Measurements from ENCODE around the gene KCNQ1.

The KCNQ1 gene

GRCh38 chr11:2759228-2760195, 314.7 kb downstream of the KCNQ1 start:
- Histone ChIP-seq H3K27ac (ENCODE audit: low read length) (no peak overlapping the region), H3K4me3 (ENCODE audit: low read depth in 1 of 2, low read length in 2 of 2) (no peak overlapping the region), H3K27me3 (ENCODE audit: low read depth, low read length) (no peaks in the 10 kb centered on the region), H3K9me3 (ENCODE audit: control insufficient read depth in 1 of 2, low read length in 2 of 2) (peaks cover 0 to 4% of the 10 kb centered on the region in 2 donors), H3K36me3 (ENCODE audit: control insufficient read depth in 1 of 2, insufficient read depth in 2 of 2, low read length in 2 of 2) (no peaks in the 10 kb centered on the region), H3K4me1 (ENCODE audit: control insufficient read depth in 1 of 2, insufficient read depth in 2 of 2, low read length in 2 of 2) (no peaks in the 10 kb centered on the region)

GRCh38 chr11:2760196-2760871, 315.5 kb downstream of the KCNQ1 start:
- no peak overlapping the region for H3K27ac ChIP-seq (ENCODE audit: low read length)
- no peaks in the 10 kb centered on the region for H3K36me3 ChIP-seq (ENCODE audit: control insufficient read depth in 1 of 2, insufficient read depth in 2 of 2, low read length in 2 of 2)
- no peak overlapping the region for H3K4me3 ChIP-seq (ENCODE audit: low read depth in 1 of 2, low read length in 2 of 2)
- H3K4me1 ChIP-seq (ENCODE audit: control insufficient read depth in 1 of 2, insufficient read depth in 2 of 2, low read length in 2 of 2): no peaks in the 10 kb centered on the region
- peaks cover 0 to 4% of the 10 kb centered on the region in 2 donors for H3K9me3 ChIP-seq (ENCODE audit: control insufficient read depth in 1 of 2, low read length in 2 of 2)
- H3K27me3 ChIP-seq (ENCODE audit: low read depth, low read length): no peaks in the 10 kb centered on the region

- H3K4me3 ChIP-seq (ENCODE audit: low read depth in 1 of 2, low read length in 2 of 2): no peak overlapping the region
- H3K4me1 ChIP-seq (ENCODE audit: control insufficient read depth in 1 of 2, insufficient read depth in 2 of 2, low read length in 2 of 2): no peaks in the 10 kb centered on the region
- H3K36me3 ChIP-seq (ENCODE audit: control insufficient read depth in 1 of 2, insufficient read depth in 2 of 2, low read length in 2 of 2): no peaks in the 10 kb centered on the region
- peaks cover 0 to 4% of the 10 kb centered on the region in 2 donors for H3K9me3 ChIP-seq (ENCODE audit: control insufficient read depth in 1 of 2, low read length in 2 of 2)
- H3K27me3 ChIP-seq (ENCODE audit: low read depth, low read length): no peaks in the 10 kb centered on the region
- H3K27ac ChIP-seq (ENCODE audit: low read length): no peak overlapping the region
Measured at GRCh38 chr11:2761131-2762030, 316.6 kb downstream of the KCNQ1 start.

GRCh38 chr11:2762031-2762380, 317.2 kb downstream of the KCNQ1 start:
- Histone ChIP-seq H3K9me3 (ENCODE audit: control insufficient read depth in 1 of 2, low read length in 2 of 2) (peaks cover 0 to 4% of the 10 kb centered on the region in 2 donors), H3K4me3 (ENCODE audit: low read depth in 1 of 2, low read length in 2 of 2) (no peak overlapping the region), H3K36me3 (ENCODE audit: control insufficient read depth in 1 of 2, insufficient read depth in 2 of 2, low read length in 2 of 2) (no peaks in the 10 kb centered on the region), H3K27me3 (ENCODE audit: low read depth, low read length) (no peaks in the 10 kb centered on the region), H3K4me1 (ENCODE audit: control insufficient read depth in 1 of 2, insufficient read depth in 2 of 2, low read length in 2 of 2) (no peaks in the 10 kb centered on the region), H3K27ac (ENCODE audit: low read length) (no peak overlapping the region)

GRCh38 chr11:2762451-2762850, 317.6 kb downstream of the KCNQ1 start:
- H3K36me3 ChIP-seq (ENCODE audit: control insufficient read depth in 1 of 2, insufficient read depth in 2 of 2, low read length in 2 of 2): no peaks in the 10 kb centered on the region
- H3K4me1 ChIP-seq (ENCODE audit: control insufficient read depth in 1 of 2, insufficient read depth in 2 of 2, low read length in 2 of 2): no peaks in the 10 kb centered on the region
- no peaks in the 10 kb centered on the region for H3K27me3 ChIP-seq (ENCODE audit: low read depth, low read length)
- no peak overlapping the region for H3K27ac ChIP-seq (ENCODE audit: low read length)
- peaks cover 0 to 4% of the 10 kb centered on the region in 2 donors for H3K9me3 ChIP-seq (ENCODE audit: control insufficient read depth in 1 of 2, low read length in 2 of 2)
- H3K4me3 ChIP-seq (ENCODE audit: low read depth in 1 of 2, low read length in 2 of 2): no peak overlapping the region

GRCh38 chr11:2763984-2764383, 319.2 kb downstream of the KCNQ1 start:
- Histone ChIP-seq H3K4me1 (ENCODE audit: control insufficient read depth in 1 of 2, insufficient read depth in 2 of 2, low read length in 2 of 2) (no peaks in the 10 kb centered on the region), H3K36me3 (ENCODE audit: control insufficient read depth in 1 of 2, insufficient read depth in 2 of 2, low read length in 2 of 2) (no peaks in the 10 kb centered on the region), H3K27me3 (ENCODE audit: low read depth, low read length) (no peaks in the 10 kb centered on the region), H3K4me3 (ENCODE audit: low read depth in 1 of 2, low read length in 2 of 2) (no peak overlapping the region), H3K9me3 (ENCODE audit: control insufficient read depth in 1 of 2, low read length in 2 of 2) (no peaks in the 10 kb centered on the region), H3K27ac (ENCODE audit: low read length) (no peak overlapping the region)

GRCh38 chr11:2765491-2765890, 320.7 kb downstream of the KCNQ1 start:
- H3K4me3 ChIP-seq (ENCODE audit: low read depth in 1 of 2, low read length in 2 of 2): no peak overlapping the region

GRCh38 chr11:2766166-2766565, 321.4 kb downstream of the KCNQ1 start:
- no peaks in the 10 kb centered on the region for H3K36me3 ChIP-seq (ENCODE audit: control insufficient read depth in 1 of 2, insufficient read depth in 2 of 2, low read length in 2 of 2)
- H3K4me1 ChIP-seq (ENCODE audit: control insufficient read depth in 1 of 2, insufficient read depth in 2 of 2, low read length in 2 of 2): no peaks in the 10 kb centered on the region
- H3K9me3 ChIP-seq (ENCODE audit: control insufficient read depth in 1 of 2, low read length in 2 of 2): no peaks in the 10 kb centered on the region

More at GRCh38 chr11:2765491-2765890, 320.7 kb downstream of the KCNQ1 start:
- Histone ChIP-seq H3K27ac (ENCODE audit: low read length) (no peak overlapping the region), H3K9me3 (ENCODE audit: control insufficient read depth in 1 of 2, low read length in 2 of 2) (no peaks in the 10 kb centered on the region), H3K4me1 (ENCODE audit: control insufficient read depth in 1 of 2, insufficient read depth in 2 of 2, low read length in 2 of 2) (no peaks in the 10 kb centered on the region), H3K27me3 (ENCODE audit: low read depth, low read length) (no peaks in the 10 kb centered on the region), H3K36me3 (ENCODE audit: control insufficient read depth in 1 of 2, insufficient read depth in 2 of 2, low read length in 2 of 2) (no peaks in the 10 kb centered on the region)

GRCh38 chr11:2767071-2767470, 322.3 kb downstream of the KCNQ1 start:
- Histone ChIP-seq H3K27ac (ENCODE audit: low read length) (no peak overlapping the region), H3K9me3 (ENCODE audit: control insufficient read depth in 1 of 2, low read length in 2 of 2) (no peaks in the 10 kb centered on the region), H3K4me3 (ENCODE audit: low read depth in 1 of 2, low read length in 2 of 2) (no peak overlapping the region), H3K4me1 (ENCODE audit: control insufficient read depth in 1 of 2, insufficient read depth in 2 of 2, low read length in 2 of 2) (no peaks in the 10 kb centered on the region), H3K36me3 (ENCODE audit: control insufficient read depth in 1 of 2, insufficient read depth in 2 of 2, low read length in 2 of 2) (no peaks in the 10 kb centered on the region), H3K27me3 (ENCODE audit: low read depth, low read length) (no peaks in the 10 kb centered on the region)

More at GRCh38 chr11:2766166-2766565, 321.4 kb downstream of the KCNQ1 start:
- Histone ChIP-seq H3K27me3 (ENCODE audit: low read depth, low read length) (no peaks in the 10 kb centered on the region), H3K4me3 (ENCODE audit: low read depth in 1 of 2, low read length in 2 of 2) (no peak overlapping the region), H3K27ac (ENCODE audit: low read length) (no peak overlapping the region)

- Histone ChIP-seq H3K9me3 (ENCODE audit: control insufficient read depth in 1 of 2, low read length in 2 of 2) (no peaks in the 10 kb centered on the region), H3K4me1 (ENCODE audit: control insufficient read depth in 1 of 2, insufficient read depth in 2 of 2, low read length in 2 of 2) (no peaks in the 10 kb centered on the region), H3K4me3 (ENCODE audit: low read depth in 1 of 2, low read length in 2 of 2) (no peak overlapping the region), H3K27ac (ENCODE audit: low read length) (no peak overlapping the region), H3K36me3 (ENCODE audit: control insufficient read depth in 1 of 2, insufficient read depth in 2 of 2, low read length in 2 of 2) (no peaks in the 10 kb centered on the region), H3K27me3 (ENCODE audit: low read depth, low read length) (no peaks in the 10 kb centered on the region)
Measured at GRCh38 chr11:2767801-2768200, 323.0 kb downstream of the KCNQ1 start.

Data from muscle layer of duodenum (tissue), 2 donors.